ENCODE measurements around the gene MSL1. TPM values are rescaled to one million over a fixed set of nuclear protein-coding genes. Genes with fewer than 3 reads are reported as not detected.
A peak's percentile ranks its signal among the peaks of the same experiment; 100 is the strongest.

MSL1 gene
- total and polyA plus RNA-seq, 2 of the 13 experiments (the other 11 are each of a cell fraction or from before 2014, with no cell fraction given), result 63.8 to 88.5 TPM

DNA sequence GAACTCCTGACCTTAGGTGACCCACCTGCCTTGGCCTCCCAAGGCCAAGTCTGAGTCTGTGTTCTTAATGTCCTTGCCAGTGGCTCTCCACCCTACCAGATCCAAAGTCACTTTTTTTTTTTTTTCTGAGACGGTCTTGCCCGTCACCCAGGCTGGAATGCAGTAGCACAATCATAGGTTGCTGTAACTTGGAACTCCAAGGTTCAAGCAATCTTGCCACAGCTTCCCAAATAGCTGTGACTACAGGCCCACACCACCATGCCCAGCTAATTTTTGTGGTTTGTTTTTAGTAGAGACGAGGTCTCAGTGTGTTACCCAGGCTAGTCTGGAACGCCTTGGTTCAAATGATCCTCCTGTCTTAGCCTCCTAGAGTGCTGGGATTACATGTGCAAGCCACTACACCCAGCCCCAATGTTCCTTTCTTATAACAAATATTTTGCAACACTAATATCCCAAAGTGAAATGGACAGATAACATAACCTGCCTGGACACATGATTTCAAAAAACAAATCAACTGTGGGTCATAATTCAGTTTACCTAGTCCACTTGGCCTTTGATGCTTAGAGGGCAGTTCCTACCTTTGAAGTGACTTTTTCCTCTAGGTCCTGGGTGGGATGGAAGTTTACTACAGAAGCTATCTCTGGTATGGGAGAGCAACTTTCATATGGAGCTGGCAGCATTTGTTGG, 51.5 kb downstream of the MSL1 start (continued):
- TF ChIP-seq, protein P1, sequence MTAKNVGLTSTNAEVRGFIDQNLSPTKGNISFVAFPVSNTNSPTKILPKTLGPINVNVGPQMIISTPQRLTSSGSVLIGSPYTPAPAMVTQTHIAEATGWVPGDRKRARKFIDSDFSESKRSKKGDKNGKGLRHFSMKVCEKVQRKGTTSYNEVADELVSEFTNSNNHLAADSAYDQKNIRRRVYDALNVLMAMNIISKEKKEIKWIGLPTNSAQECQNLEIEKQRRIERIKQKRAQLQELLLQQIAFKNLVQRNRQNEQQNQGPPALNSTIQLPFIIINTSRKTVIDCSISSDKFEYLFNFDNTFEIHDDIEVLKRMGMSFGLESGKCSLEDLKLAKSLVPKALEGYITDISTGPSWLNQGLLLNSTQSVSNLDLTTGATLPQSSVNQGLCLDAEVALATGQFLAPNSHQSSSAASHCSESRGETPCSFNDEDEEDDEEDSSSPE (CRISPR knock-in tag; IDR thresholded peaks at IDR 0.05), result no peak
- TF ChIP-seq, protein P2, sequence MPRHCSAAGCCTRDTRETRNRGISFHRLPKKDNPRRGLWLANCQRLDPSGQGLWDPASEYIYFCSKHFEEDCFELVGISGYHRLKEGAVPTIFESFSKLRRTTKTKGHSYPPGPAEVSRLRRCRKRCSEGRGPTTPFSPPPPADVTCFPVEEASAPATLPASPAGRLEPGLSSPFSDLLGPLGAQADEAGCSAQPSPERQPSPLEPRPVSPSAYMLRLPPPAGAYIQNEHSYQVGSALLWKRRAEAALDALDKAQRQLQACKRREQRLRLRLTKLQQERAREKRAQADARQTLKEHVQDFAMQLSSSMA (CRISPR knock-in tag; IDR thresholded peaks at IDR 0.05), result no peak
- TF ChIP-seq ZNF274 (CRISPR knock-in tag; IDR thresholded peaks at IDR 0.05) (no peak; the same call in 1 of the 2 replicates), ZEB1 (IDR thresholded peaks at IDR 0.05; ENCODE audit: insufficient replicate concordance, low read depth) (peak; percentile 44), ZFP37 (CRISPR knock-in tag; IDR thresholded peaks at IDR 0.05; ENCODE audit: borderline replicate concordance) (no peak), GTF3A (CRISPR knock-in tag; conservative IDR thresholded peaks at IDR 0.05) (no peak), KDM6A (CRISPR knock-in tag; IDR thresholded peaks at IDR 0.05; ENCODE audit: low read depth) (peak; percentile 66), YEATS2 (CRISPR knock-in tag; IDR thresholded peaks at IDR 0.05; ENCODE audit: borderline replicate concordance) (no peak), ZIK1 (CRISPR knock-in tag; IDR thresholded peaks at IDR 0.05; ENCODE audit: borderline replicate concordance, low read depth) (no peak), ZNF709 (CRISPR knock-in tag; IDR thresholded peaks at IDR 0.05) (no peak), ZFX (CRISPR knock-in tag; IDR thresholded peaks at IDR 0.05; ENCODE audit: low read depth) (peak; percentile 35; the same call in 1 of the 2 replicates), GTF2F1 (IDR thresholded peaks at IDR 0.05; ENCODE audit: low read length) (no peak), NFIC (IDR thresholded peaks at IDR 0.05; ENCODE audit: low read length) (peak; percentile 69; the same call in 1 of the 2 replicates), ZNF792 (CRISPR knock-in tag; IDR thresholded peaks at IDR 0.05) (peak; percentile 46; the same call in 1 of the 2 replicates), HNF4A (CRISPR knock-in tag; IDR thresholded peaks at IDR 0.05) (peak; percentile 81), SKI (IDR thresholded peaks at IDR 0.05; ENCODE audit: partially characterized antibody) (no peak), PRPF4 (IDR thresholded peaks at IDR 0.05; ENCODE audit: low read depth, low read length, poor library complexity, severe bottlenecking) (no peak), ZNF160 (CRISPR knock-in tag; IDR thresholded peaks at IDR 0.05) (no peak), ZNF567 (CRISPR knock-in tag; IDR thresholded peaks at IDR 0.05; ENCODE audit: borderline replicate concordance) (no peak)
- TF ChIP-seq, protein P3, sequence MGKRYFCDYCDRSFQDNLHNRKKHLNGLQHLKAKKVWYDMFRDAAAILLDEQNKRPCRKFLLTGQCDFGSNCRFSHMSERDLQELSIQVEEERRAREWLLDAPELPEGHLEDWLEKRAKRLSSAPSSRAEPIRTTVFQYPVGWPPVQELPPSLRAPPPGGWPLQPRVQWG (CRISPR knock-in tag; IDR thresholded peaks at IDR 0.05; ENCODE audit: borderline replicate concordance, low read depth), result no peak
- TF ChIP-seq, protein P4, sequence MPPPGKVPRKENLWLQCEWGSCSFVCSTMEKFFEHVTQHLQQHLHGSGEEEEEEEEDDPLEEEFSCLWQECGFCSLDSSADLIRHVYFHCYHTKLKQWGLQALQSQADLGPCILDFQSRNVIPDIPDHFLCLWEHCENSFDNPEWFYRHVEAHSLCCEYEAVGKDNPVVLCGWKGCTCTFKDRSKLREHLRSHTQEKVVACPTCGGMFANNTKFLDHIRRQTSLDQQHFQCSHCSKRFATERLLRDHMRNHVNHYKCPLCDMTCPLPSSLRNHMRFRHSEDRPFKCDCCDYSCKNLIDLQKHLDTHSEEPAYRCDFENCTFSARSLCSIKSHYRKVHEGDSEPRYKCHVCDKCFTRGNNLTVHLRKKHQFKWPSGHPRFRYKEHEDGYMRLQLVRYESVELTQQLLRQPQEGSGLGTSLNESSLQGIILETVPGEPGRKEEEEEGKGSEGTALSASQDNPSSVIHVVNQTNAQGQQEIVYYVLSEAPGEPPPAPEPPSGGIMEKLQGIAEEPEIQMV (CRISPR knock-in tag; IDR thresholded peaks at IDR 0.05; ENCODE audit: low read depth), result no peak
- TF ChIP-seq, protein P5, sequence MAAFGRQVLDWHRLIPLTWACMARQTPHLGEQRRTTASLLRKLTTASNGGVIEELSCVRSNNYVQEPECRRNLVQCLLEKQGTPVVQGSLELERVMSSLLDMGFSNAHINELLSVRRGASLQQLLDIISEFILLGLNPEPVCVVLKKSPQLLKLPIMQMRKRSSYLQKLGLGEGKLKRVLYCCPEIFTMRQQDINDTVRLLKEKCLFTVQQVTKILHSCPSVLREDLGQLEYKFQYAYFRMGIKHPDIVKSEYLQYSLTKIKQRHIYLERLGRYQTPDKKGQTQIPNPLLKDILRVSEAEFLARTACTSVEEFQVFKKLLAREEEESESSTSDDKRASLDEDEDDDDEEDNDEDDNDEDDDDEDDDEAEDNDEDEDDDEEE (CRISPR knock-in tag; IDR thresholded peaks at IDR 0.05), result no peak
- TF ChIP-seq, protein P6, sequence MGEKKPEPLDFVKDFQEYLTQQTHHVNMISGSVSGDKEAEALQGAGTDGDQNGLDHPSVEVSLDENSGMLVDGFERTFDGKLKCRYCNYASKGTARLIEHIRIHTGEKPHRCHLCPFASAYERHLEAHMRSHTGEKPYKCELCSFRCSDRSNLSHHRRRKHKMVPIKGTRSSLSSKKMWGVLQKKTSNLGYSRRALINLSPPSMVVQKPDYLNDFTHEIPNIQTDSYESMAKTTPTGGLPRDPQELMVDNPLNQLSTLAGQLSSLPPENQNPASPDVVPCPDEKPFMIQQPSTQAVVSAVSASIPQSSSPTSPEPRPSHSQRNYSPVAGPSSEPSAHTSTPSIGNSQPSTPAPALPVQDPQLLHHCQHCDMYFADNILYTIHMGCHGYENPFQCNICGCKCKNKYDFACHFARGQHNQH (CRISPR knock-in tag; IDR thresholded peaks at IDR 0.05), result no peak; the same call in 1 of the 2 replicates
